Activated CD4-positive, CD25-positive, alpha-beta regulatory T cell treated with anti-CD3 and anti-CD28 coated beads, Interleukin-2, amount 50 U/mL, for 72 hours (primary cell): Measurements from ENCODE around the gene MTUS2.

ENCODE experiments used
- DNase-seq: peaks from one replicate; pipeline ENCODE4 v3.0.0; 2021

MTUS2 gene

DNA sequence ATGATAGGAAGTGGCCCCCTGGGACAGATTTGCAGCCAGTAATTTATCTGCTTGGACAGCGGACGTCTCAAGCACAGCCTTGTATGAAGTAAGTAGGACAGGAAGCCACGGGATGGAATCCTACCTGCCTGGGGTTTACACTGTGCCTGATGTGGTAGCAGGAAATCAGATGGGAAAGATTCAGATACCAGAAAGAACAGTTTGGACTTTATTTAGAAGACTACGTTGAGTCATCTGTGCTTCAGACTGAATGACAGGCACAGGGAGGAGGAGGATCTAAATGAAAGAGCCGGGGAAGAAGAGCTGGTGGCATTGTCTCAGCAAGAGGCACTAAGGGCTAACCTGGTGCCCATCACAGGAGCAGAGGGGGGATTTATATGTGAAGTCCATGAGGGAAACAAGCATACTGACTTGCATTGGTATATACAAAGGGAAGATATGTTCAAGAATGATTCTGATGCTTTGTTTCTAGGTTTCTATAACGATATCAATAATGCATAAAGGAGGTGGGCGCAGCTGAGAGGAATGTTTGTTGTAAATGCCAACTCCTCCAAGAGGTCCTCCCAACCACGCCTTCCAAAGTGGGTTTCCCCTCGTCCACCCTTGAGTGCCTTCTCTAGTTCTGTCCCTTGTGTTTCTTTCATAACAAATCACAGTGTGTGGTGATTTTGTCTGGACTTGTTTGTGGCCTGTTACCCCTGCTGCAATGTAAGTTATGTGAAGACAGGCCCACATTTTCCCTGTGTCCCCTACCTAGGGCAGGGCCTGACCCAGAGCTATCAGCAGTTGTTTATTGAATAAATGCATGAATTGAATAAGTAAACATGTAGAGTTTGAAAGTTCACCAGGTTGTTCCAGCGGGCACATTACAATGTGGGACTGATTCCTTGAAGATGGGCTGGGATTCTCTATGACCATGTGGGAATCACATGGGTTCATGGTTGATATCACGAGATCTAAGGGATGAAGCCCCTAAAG, 446.9 kb downstream of the MTUS2 start:
- no peak for DNase-seq

DNA sequence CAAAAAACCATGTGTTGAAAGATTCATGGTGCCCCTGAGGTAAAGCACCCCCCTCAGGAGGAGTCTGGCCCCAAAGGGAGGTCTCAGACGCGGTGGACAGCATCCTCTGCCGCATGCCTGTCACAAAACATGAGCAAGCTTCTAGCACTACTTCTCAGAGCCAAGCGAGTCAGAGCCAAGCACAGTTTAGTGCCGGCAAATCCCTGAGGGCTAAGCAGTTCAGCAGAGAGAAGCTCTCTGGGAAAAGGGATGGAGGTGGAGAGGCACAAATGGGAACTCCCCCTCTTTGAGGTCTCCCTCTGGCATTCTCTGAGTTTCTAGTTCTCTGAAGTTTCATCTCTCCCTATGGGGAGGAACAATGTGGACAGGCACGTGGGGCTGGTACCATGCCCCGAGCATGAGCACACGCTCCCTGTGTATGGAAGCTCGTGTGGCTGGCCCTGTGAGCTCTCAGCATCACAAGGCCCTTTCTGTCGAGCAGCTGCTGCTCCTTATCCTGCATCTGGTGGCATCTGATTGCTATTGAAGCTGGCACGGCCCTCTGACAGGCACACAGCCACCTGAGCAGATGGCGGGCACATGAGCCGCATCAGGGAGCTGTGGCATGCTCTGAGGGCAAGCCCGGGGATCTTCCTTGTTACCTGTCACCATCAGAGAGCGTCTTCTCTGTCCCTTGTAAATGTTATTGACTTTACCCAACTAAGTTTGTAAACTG, 450.3 kb downstream of the MTUS2 start:
- no peak for DNase-seq

DNA sequence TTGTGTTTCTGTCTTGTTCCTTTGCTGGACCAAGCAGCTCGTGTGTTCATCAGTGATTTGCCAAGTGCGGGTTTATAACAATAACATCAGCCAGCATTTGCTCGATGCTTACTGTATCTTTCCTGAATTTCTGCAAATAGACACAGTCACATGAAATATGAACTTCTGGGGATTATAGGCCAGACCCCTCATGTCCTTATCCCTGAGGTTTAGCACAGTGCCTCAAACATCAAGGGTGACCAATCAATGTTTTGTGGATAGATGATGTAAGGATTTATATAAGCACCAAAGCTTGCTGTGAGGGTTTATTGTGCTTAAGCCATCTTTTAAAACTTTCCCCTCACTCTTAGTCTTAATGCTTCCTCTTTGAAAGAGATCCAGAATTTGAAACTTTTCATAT, 451.5 kb downstream of the MTUS2 start:
- no peak for DNase-seq

DNA sequence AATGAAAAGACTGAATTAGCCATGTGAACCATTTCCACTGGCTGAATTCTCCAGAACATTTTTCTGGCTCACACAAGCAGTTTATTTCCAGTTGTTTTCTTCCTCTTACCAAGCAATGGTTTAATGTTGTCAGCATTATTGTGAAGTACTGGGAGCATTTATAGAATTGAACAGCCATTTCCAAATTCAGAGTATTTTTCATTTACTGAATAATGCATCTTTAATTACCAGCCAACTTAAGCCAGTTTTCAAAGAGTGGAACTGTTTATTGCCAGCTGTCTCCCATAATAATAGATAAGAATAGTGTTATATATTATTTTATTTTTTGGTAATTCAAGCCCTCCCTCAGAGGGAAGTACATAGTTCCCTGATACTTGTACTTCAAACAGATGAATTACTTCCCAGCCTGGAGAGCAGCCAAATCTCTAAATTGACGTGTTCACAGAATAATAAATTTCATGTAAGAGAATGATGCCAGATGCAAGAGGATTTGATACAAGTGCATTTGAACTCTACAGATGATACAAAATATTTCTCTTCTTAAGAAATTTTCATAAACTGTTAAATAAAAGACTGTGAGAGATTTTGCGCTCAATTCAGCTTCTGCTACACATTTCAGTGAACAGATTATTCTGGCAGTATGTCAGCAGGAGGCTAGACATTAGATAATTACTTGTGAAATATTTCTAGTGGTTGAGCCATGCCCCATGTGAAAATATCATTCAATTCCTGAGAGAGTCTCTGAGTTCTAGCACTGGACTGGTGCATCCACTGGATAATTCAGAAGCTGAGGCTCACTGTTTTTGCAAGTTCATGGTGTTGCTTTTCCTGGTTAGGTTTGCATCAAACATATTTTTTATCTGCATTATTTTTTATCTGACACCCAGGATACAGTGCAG, 459.5 kb downstream of the MTUS2 start:
- no peak for DNase-seq

DNA sequence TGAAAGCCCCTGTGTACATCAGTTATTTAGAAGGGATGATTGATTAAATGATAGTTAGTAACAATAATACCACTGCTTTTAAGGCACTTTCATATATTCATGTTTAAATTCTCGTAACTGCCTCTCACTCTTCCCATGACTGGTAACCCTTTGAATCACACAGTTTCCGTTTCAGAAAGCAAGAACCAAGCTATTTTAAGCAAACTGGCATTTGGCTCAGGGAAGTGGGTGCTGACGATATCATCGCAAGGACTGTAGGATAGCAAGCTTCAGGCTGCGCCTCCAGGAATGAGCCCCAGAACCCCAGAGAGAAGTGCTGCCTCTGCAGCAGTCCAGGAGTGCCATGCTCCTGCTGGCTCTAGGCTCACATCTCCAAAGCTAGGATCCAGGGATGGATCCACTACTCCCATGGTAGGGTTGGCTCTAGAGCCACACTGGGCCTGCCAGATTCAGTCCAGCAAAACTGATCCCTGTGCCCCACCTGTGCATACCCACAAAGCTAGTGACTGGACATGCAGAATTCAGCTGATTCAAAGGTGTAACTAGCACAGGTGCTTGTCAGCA, 461.9 kb downstream of the MTUS2 start:
- no peak for DNase-seq

DNA sequence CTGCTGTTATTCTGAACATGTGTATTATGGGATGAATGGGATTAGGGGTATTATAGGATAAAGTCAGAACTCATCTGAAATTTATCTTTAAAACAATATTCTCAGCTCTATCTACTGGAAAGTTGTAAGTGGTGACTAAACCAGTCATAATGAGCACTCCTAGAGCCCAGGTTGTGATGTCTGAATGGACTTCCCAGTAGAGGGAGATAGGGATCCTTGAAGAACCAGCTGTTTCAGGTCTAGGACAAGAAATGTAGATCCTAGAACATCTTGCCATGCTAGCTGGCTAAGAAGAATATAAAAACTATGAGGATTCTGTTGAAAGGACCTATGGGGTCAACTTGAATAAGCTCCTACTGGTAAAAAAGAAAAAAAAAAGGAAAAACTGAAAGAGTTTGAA, 464.6 kb downstream of the MTUS2 start:
- no peak for DNase-seq

DNA sequence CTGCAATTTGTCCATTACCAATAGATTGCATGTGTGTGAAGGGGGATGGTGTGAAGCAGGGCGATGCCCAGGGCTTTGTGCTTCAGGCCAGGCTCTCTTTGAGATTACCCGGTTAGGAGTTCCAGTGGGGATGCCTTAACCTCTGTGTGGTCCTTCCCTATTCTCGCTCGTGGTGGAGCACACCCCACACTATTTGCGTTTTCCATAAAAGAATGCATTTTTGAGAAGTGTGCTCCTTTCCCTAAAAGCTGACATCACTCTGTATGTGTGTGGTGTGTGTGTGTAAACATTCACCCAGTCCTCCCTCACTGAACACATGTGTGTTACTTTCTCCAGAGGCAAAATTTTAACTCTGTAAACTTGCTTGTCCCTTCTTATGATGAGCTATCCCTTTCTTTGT, 467.1 kb downstream of the MTUS2 start:
- DNase-seq = no peak

DNA sequence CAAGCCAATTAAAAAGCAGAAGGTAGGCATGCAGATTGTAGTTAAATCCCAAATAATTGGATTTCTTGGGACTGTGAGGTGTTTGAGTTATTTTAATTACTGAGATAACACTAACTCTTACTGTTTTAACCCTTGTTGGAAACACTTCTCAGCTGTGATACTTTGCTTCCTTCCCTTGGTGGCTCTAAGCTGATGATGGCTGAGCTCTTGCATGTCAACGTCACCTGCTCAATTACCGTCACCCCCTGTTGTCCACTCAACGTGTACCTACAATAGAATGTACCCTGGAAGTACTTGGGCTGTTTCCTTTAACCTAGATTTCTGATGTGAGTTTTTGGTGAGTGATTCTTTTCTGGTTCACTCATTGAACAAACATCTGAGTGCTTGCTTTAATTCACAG, 471.9 kb downstream of the MTUS2 start:
- no peak for DNase-seq

DNA sequence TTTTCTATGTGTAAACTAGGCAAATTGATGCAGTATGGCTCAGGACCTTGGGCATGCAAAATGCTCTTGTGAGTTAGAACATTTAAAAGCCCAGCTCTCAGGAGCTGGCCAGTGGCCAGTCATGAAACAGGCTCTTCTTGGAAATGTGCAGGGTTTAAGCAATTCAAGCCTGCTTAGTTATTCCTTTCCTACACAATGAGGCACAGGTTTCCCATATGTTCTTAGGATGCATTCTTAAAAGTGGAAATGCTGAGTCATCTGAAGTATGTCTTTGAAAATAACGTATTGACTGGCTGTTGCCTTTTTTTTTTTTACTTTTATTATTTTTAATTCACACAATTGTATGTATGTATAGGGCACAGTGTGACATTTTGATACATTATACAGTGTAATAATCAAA, 474.7 kb downstream of the MTUS2 start:
- DNase-seq = no peak

DNA sequence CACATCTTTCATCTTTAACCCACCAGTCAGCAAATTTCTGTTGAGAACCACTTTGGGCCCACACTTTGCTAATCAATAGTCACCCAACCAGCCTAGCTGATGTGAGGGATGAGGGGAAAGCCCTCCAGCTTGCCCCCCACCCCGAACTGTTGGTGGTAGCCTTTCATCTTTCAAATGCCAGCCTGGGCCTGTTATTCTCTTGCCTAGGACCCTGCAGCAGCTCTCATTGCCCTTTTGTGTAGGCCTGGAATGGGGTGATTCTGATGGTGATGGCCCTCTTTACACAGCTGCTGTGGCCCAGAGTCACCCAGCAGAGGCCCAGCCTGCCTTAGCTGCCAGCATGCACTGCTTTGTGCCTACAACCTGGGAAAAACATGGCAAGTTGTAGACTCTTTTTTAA, 480.9 kb downstream of the MTUS2 start:
- DNase-seq = no peak

DNA sequence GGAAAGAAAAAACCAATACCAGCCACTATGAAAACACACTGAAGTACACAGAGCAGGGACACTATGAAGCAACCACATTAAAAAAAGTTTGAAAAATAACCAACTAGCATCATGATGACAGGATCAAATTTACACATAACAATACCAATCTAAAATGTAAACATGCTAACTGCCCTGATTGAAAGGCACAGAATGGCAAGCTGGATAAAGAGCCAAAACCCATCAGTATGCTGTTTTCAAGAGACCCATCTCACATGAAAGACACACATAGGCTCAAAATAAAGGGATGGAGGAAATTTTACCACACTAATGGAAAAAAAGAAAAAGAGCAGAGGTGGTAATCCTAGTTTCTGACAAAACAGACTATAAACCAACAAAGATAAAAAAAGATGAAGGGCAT, 484.0 kb downstream of the MTUS2 start:
- DNase-seq = no peak

DNA sequence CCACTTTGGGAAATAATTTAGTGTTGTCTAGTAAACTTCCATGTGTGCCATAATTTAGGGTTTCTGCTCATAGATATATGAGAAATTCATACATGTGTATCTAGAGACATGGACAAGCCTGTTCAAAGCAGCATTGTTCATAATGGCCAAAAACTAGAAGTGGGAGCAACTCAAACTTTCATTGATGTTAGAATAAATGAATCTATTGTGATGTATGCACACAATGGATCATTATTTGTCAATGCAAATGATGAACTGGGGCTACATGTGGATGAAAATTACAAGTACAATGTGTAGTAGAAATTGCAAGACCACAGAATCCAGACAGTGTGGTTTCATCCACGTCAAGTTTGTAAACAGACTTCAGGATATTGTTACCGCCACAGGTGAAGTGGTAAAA, 490.7 kb downstream of the MTUS2 start:
- DNase-seq = no peak

DNA sequence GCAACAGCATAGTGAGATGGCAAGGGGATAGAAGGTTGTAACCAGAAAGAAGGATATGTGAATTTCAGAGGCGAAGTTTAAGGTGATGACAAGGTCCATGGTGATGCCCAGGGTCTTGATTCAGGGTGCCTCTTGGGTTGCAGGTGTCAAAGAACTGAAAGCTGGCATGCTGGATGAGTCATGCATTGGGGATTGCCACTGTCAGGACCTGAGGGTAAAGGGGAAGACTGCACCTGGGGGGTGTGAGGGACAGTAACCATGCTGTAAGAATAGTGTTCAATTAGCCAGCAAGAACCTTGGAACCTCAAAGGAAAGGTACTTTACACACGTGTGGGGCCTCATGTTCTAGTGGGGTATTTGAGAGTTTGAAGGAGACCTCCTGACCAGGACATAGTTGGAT, 495.7 kb downstream of the MTUS2 start:
- DNase-seq = no peak

DNA sequence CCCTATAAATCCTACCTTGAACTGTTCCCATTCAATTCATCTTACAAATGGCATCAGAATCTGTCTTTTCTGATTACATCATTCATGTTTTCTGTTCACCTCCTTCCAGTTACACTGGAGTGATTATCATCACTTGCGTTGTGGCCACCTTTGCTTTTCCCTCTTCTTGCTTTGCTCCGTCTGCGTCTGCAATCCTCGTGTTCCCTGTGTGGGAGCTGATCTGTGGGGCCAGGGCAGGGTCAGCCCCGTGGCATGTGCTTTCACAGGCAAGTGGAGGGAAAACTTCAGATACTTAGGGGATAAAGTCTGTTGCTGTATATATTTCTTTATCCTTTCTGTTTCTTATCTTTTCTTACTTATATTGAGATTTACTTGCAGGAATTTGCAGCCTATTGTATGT, 497.7 kb downstream of the MTUS2 start:
- no peak for DNase-seq

DNA sequence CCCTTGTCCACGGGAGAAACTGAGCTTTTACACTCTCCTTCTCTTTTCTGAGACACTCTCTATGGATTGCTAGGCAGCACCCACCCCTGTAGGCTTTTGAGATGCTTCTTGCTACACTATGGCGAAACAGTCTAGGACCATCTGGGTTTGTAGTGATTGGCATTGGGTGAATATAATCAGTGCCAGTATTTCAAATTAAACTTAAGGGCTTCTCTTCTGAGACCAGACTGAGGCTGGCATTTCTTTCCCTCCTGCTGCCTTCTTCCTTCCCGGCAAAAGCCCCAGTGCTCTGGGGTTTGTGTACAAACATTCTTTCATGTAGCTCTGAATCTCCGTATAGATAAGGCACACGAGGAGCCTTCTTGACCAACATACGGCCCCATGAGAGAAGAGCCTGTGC, 498.6 kb downstream of the MTUS2 start:
- DNase-seq = no peak

DNA sequence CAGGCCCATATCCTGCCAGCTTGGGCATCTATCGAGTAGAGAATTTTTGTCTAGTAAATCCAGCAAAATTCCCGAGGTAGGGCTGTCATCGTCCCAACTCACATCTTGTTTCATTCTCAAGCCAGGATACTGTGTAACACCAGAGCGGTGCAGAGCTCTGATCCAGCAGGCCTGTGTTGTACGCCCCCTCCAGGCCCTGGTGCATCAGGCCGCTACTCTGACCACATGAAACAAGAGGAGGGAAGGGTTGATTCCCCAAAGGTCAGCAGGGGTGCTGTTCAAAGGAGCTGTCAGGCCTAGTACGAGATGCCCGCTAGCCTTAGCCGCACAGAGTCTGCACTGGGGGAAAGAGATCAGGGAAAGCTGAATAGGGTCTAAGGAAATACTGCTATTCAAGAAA, 499.3 kb downstream of the MTUS2 start:
- no peak for DNase-seq

DNA sequence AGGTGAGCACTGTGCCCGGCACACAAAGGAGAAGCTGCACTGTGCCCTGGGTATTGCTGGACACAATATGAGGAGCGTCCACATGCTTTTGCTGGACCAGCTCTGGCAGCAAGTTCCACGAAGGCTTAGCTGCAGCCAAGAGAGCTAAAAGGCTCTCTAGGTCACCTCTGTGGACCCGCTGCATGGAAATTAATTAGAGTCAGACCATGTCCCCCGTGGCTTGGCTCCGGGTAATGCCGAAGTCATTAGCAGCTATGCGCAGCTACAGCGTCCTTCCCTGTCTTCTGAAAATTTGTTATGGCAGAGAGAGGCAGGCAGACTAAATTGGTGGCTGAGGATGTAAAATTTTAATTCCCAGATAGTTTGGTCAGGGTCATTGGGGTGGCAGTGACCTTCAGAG, 503.8 kb downstream of the MTUS2 start:
- DNase-seq = no peak

DNA sequence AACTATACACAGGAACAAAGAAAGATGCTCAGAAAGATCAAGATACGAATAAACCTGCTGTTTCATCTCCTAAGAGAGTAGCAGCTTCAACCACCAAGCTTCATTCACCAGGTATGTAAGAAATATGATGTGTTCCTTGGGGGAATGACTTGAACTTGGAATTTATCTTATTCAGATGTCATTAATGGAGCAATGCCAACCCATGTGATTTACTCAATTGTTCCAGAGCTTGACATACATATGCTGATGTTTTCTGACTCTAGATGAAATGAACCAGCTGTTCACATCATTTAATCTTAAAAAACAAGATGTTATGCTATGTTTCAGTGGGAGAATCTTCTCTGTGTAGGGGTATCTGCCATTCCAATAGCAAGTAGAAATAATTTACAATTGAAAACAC, 504.5 kb downstream of the MTUS2 start:
- DNase-seq = no peak

DNA sequence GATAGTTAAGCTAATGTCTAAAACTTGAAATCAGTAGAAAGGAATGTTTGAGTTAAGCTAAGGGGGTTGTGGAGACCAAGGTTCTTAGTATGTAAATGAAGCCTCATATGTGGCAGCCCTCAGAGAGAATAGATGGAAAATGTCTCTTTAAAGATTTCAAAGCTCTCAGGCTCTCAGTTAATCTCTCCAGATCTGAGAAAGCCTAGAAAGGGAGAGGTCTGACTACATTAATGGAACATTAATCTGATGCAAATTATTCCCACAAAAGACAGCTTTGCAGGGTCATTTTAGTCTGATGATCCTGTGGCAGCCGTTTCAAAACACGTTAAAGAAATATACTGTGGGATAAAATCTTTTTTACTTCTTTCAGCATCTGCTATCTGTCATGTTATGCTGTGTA, 508.4 kb downstream of the MTUS2 start:
- no peak for DNase-seq

DNA sequence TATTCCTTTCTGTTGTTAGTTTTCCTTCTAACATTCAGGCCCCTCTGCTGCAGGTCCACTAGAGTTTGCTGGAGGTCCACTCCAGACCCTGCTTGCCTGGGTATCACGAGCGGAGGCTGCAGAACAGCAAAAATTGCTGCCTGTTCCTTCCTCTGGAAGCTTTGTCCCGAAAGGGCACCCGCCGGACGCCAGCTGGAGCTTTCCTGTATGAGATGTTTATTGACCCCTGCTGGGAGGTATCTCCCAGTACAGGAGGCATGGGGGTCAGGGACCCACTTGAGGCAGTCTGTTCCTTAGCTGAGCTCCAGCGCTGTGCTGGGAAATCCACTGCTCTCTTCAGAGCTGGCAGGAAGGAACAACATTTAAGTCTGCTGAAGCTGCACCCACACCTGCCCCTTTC, 516.2 kb downstream of the MTUS2 start:
- DNase-seq = no peak

DNA sequence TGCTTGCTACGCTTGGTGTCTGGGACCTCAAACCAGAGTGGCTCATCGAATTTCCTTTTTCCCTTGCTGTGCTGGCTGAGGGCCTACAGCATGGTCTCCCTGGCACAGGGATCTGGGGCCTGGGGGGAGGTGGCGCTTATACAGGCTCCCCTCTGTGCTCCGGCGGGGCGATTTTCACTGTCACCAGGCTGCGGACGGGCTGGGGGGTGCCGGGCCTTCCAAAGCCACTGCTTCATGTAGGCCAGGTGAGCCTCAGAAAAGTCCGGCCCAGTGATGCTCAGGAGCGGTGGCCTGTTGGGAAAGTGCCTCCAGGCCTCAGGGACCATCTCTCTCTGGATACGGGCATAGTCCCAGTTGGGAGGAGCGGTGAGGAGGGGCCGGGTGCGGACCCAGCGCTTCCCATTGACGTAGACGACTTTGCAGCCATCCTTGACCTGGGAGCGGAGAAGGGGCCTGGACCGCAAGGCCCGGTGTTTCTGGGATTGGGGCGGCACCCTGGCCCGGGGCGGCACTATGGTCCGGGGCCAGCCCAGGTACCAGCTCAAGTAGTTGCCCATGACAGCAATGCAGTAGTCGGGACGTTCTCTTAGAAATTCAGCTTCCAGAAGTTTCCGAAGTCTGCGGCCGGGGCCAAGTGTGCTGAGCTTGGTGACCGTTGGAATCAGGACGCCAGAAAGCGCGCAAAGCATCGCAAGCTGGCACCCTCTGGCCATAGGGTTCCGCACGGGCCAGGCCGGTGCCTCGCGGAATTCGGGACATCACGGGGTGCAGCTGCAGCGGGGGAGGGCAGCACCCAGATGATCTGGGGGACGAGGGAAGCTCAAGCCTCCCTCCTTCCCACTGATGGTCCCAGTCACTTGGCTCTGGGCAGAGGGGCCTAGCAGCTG, 519.5 kb downstream of the MTUS2 start:
- no peak for DNase-seq
